CD4-positive, alpha-beta memory T cell (primary cell): ENCODE measurements around the gene KCNH4. TPM values are rescaled to one million over a fixed set of nuclear protein-coding genes. Genes with fewer than 3 reads are reported as not detected.

Experiments
- CTCF ChIA-PET: fragments of 350-600 bp; sonication (Branson Sonifier 250); formaldehyde crosslinking; loops from one replicate; lab custom pipeline; 2021; ENCODE audit warnings: inconsistent platforms; ENCODE audit not compliant: partially characterized antibody; lab: Charles Lee
- POLR2A ChIA-PET: fragments of 350-600 bp; sonication (Branson Sonifier 250); formaldehyde crosslinking; loops from one replicate; lab custom pipeline; 2021; ENCODE audit not compliant: partially characterized antibody; lab: Charles Lee
- DNase-seq, 5 donors: peaks; one replicate each; pipeline versions ENCODE4 v3.0.0 to v3.0.0-alpha.2; 2020 to 2022; ENCODE audit warnings: mixed read lengths in 1 of 5
- H3K27ac ChIP-seq: one replicate; pipeline ENCODE4 v1.7.0; 2013; ENCODE audit warnings: low read depth, low read length
- H3K27me3 ChIP-seq: 2 replicates; pipeline ENCODE4 v1.7.0; 2013; ENCODE audit warnings: mild to moderate bottlenecking, low read length, moderate library complexity; ENCODE audit not compliant: insufficient read depth
- H3K36me3 ChIP-seq: 2 replicates; pipeline ENCODE4 v1.7.0; 2013; ENCODE audit warnings: mild to moderate bottlenecking, low read length, moderate library complexity; ENCODE audit not compliant: insufficient read depth
- H3K4me1 ChIP-seq: 2 replicates; pipeline ENCODE4 v1.7.0; 2013; ENCODE audit warnings: mild to moderate bottlenecking, low read length, moderate library complexity; ENCODE audit not compliant: insufficient read depth
- H3K4me3 ChIP-seq, 2 donors: one replicate each; pipeline ENCODE4 v1.7.0; 2013; ENCODE audit warnings: low read length in 2 of 2, mild to moderate bottlenecking in 1 of 2
- H3K9me3 ChIP-seq, 2 donors: one replicate each; pipeline ENCODE4 v1.7.0; 2013; ENCODE audit warnings: low read length in 2 of 2, control low read depth in 1 of 2; ENCODE audit not compliant: control insufficient read depth in 1 of 2
- H3K27ac Mint-ChIP-seq, 7 donors: one replicate each; pipeline ENCODE4 v1.8.0; 2020 to 2021; ENCODE audit warnings: mixed read lengths in 7 of 7, mild to moderate bottlenecking in 6 of 7, inconsistent platforms in 3 of 7, moderate library complexity in 3 of 7
- H3K27me3 Mint-ChIP-seq, 2 donors: one replicate each; pipeline ENCODE4 v1.8.0; 2020 to 2021; ENCODE audit warnings: mixed read lengths in 2 of 2
- H3K36me3 Mint-ChIP-seq, 2 donors: one replicate each; pipeline ENCODE4 v1.8.0; 2020 to 2021; ENCODE audit warnings: mixed read lengths in 2 of 2, inconsistent platforms in 1 of 2, mild to moderate bottlenecking in 1 of 2
- H3K4me1 Mint-ChIP-seq, 4 donors: one replicate each; pipeline ENCODE4 v1.8.0; 2020 to 2021; ENCODE audit warnings: mixed read lengths in 4 of 4, mild to moderate bottlenecking in 1 of 4
- H3K4me3 Mint-ChIP-seq, 8 donors: one replicate each; pipeline ENCODE4 v1.8.0; 2020 to 2021; ENCODE audit warnings: mixed read lengths in 8 of 8, mild to moderate bottlenecking in 7 of 8, moderate library complexity in 6 of 8, inconsistent platforms in 3 of 8
- H3K9me3 Mint-ChIP-seq, 8 donors: one replicate each; pipeline ENCODE4 v1.8.0; 2020 to 2021; ENCODE audit warnings: mixed read lengths in 8 of 8, mild to moderate bottlenecking in 5 of 8, inconsistent platforms in 3 of 8, moderate library complexity in 1 of 8
- intact Hi-C: fragments of 100-400 bp; cut with micrococcal nuclease; formaldehyde crosslinking; loops from one replicate; pipeline ENCODE4 v1.15.1; 2023
- polyA plus RNA-seq, 2 donors: library from polyadenylated mRNA; unstranded; fragments of 300-500 nt; fragmentation: Illumina TruSeq; gene quantifications; one replicate each; pipeline ENCODE4 v1.2.3, GENCODE V29; 2021
- total RNA-seq, 2 experiments: library from RNA; stranded (reverse); gene quantifications; one replicate each; pipeline ENCODE4 v1.2.3, GENCODE V29; 2021

The KCNH4 gene
- total and polyA plus RNA-seq, 4 experiments from 2014 or later: 0.09 to 0.11 TPM; not detected in 2

DNA sequence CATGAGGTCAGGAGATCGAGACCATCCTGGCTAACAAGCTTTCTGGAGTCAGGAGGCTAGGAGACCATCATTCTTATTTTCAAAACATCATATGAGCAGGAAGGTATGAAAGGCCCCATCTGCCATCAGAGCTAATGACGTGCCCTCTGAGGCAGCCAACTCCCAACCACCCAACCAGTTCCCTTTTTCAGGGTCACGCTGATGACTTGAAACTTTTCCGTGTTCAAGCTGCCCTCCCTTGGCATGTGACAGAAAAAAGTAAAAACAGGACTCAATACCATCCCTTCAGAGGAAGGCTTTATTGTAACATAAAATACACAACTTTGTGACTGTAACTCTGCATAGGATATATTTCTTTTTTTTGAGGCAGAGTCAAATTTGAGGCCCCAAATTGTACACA lies 18.0 kb upstream of the KCNH4 start:
- no peaks in the 10 kb centered on the region for H3K9me3 ChIP-seq
- no peaks in the 10 kb centered on the region for H3K27me3 ChIP-seq
- H3K27me3 Mint-ChIP-seq: no peaks in the 10 kb centered on the region
- H3K4me1 ChIP-seq: peaks cover 7% of the 10 kb centered on the region
- H3K4me3 ChIP-seq: no peak overlapping the region
- H3K36me3 Mint-ChIP-seq: peaks cover 22 to 39% of the 10 kb centered on the region in 2 donors
- H3K9me3 Mint-ChIP-seq: peaks cover 0 to 3% (median 0%) of the 10 kb centered on the region in 8 donors
- ChIA-PET POLR2A (interaction anchor here (0.6 kb wide), 1 partner anchor 172 kb away, joined by 4 read pairs; no protein-coding TSS in a partner anchor), CTCF (interaction anchor here (1.1 to 1.8 kb wide), 2 partner anchors 15 to 113 kb away, joined by 3 to 5 read pairs; no protein-coding TSS in a partner anchor)
- DNase-seq: no peak
- no peak overlapping the region for H3K27ac Mint-ChIP-seq
- intact Hi-C loops: no loop called here
- peaks cover 33% of the 10 kb centered on the region for H3K36me3 ChIP-seq
- peaks cover 9 to 12% (median 11%) of the 10 kb centered on the region in 4 donors for H3K4me1 Mint-ChIP-seq
- H3K4me3 Mint-ChIP-seq: no peak overlapping the region
- H3K27ac ChIP-seq: no peak overlapping the region

GRCh38 chr17:42197564-42198156 lies 16.7 kb upstream of the KCNH4 start:
- Histone ChIP-seq H3K4me3 (no peak overlapping the region), H3K27ac (no peak overlapping the region), H3K9me3 (no peaks in the 10 kb centered on the region), H3K4me1 (peaks cover 20% of the 10 kb centered on the region), H3K27me3 (no peaks in the 10 kb centered on the region), H3K36me3 (peaks cover 22% of the 10 kb centered on the region)
- Mint-ChIP-seq H3K4me3 (no peak overlapping the region), H3K27me3 (no peaks in the 10 kb centered on the region), H3K9me3 (peaks cover 0 to 6% (median 0%) of the 10 kb centered on the region in 8 donors), H3K27ac (peak overlapping the region in 2 of 7 donors; percentile 57 to 64), H3K36me3 (peaks cover 15 to 29% of the 10 kb centered on the region in 2 donors), H3K4me1 (peaks cover 16 to 22% (median 19%) of the 10 kb centered on the region in 4 donors)
- CTCF ChIA-PET: interaction anchor here (0.9 kb wide), 1 partner anchor 80 kb away, joined by 3 read pairs; no protein-coding TSS in a partner anchor
- intact Hi-C loops: no loop called here
- POLR2A ChIA-PET: interaction anchor here (0.6 kb wide), 1 partner anchor 117 kb away, joined by 4 read pairs; no protein-coding TSS in a partner anchor
- DNase-seq: no peak

GRCh38 chr17:42193969-42194899 lies 13.3 kb upstream of the KCNH4 start, which contains the start of gene GHDC:
Gene GHDC (minus strand): TSS chr17:42194494. CDS start chr17:42193581, 913 bp downstream.
- H3K27ac Mint-ChIP-seq: peak within 1 kb of the TSS; percentile 60 to 95 (median 89)
- POLR2A ChIA-PET: interaction anchor here (1.0 to 4.2 kb wide), 18 partner anchors 12 to 506 kb away, joined by 3 to 50 read pairs (median 4); partner anchors contain the start of genes ACLY, CNP, DHX58 and EIF1
- peak; percentile 75 to 84 (median 76) for DNase-seq
- no peaks in the 10 kb centered on the region for H3K27me3 ChIP-seq
- H3K36me3 ChIP-seq: no peaks in the 10 kb centered on the region
- H3K27me3 Mint-ChIP-seq: no peaks in the 10 kb centered on the region
- H3K27ac ChIP-seq: peak within 1 kb of the TSS; percentile 70
- intact Hi-C loops: loop anchor here (1.0 kb wide), 2 partner anchors 10 to 39 kb away; no protein-coding TSS in a partner anchor
- peaks cover 15 to 25% (median 20%) of the 10 kb centered on the region in 4 donors for H3K4me1 Mint-ChIP-seq
- peak within 1 kb of the TSS; percentile 64 to 97 for H3K4me3 ChIP-seq
- peaks cover 0 to 5% of the 10 kb centered on the region in 2 donors for H3K36me3 Mint-ChIP-seq
- peak within 1 kb of the TSS; percentile 82 to 96 (median 93) for H3K4me3 Mint-ChIP-seq
- peaks cover 0 to 6% (median 0%) of the 10 kb centered on the region in 8 donors for H3K9me3 Mint-ChIP-seq
- no peaks in the 10 kb centered on the region for H3K9me3 ChIP-seq
- H3K4me1 ChIP-seq: peaks cover 20% of the 10 kb centered on the region
- CTCF ChIA-PET: interaction anchor here (0.7 to 2.1 kb wide), 9 partner anchors 10 to 1717 kb away, joined by 3 to 15 read pairs (median 4); partner anchors contain the start of genes HCRT and KCNH4

DNA sequence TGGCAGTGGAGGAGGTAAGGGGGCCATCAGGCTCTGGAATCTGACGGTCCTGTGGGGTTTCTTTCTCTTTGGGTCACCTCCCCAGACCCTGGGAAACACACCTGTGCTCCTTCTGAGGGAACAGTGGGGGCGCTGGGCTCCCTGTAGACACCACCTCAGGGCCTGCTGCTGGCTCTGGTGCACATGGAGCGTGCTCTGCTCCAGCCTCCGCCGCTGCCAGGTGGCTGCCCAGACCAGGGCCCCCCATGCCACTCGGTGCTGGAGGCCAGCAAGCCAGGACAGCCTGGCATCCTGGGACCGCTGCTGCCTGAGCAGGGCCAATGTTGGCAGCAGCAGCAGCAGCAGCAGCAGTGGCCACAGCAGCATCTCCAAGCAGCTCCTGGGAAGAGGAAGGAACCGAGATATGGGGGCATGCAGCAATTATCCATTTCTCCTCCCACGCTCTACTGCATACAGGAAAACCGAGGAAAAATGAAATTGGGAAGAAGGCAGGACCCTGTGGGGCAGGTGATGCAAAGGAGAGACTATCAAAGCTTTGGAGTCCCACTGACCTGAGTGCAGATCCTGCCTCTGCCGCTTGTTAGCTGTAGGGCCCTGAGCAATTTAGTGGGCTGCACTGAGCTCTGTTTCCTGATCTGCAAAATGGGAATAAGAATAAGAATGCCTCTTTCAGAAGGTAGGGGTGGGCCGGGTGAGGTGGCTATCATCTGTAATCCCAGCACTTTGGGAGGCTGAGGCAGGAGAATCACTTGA lies 12.4 kb upstream of the KCNH4 start:
- Histone ChIP-seq H3K36me3 (no peaks in the 10 kb centered on the region), H3K4me1 (peaks cover 20% of the 10 kb centered on the region), H3K27me3 (no peaks in the 10 kb centered on the region), H3K9me3 (no peaks in the 10 kb centered on the region), H3K4me3 (peak overlapping the region; percentile 64 to 97), H3K27ac (peak overlapping the region; percentile 70)
- Mint-ChIP-seq H3K27me3 (no peaks in the 10 kb centered on the region), H3K4me1 (peaks cover 12 to 25% (median 20%) of the 10 kb centered on the region in 4 donors), H3K9me3 (peaks cover 0 to 6% (median 0%) of the 10 kb centered on the region in 8 donors), H3K4me3 (peak overlapping the region; percentile 82 to 96 (median 93)), H3K36me3 (no peaks in the 10 kb centered on the region), H3K27ac (peak overlapping the region in 6 of 7 donors; percentile 60 to 95 (median 90))
- CTCF ChIA-PET: interaction anchor here (0.9 to 2.1 kb wide), 6 partner anchors 9 to 212 kb away, joined by 3 to 15 read pairs (median 4); partner anchors contain the start of genes HCRT and KCNH4
- intact Hi-C loops: no loop called here
- no peak for DNase-seq
- POLR2A ChIA-PET: interaction anchor here (1.2 to 4.2 kb wide), 14 partner anchors 11 to 505 kb away, joined by 3 to 50 read pairs (median 5); partner anchors contain the start of genes ACLY, CNP, DHX58 and EIF1

DNA sequence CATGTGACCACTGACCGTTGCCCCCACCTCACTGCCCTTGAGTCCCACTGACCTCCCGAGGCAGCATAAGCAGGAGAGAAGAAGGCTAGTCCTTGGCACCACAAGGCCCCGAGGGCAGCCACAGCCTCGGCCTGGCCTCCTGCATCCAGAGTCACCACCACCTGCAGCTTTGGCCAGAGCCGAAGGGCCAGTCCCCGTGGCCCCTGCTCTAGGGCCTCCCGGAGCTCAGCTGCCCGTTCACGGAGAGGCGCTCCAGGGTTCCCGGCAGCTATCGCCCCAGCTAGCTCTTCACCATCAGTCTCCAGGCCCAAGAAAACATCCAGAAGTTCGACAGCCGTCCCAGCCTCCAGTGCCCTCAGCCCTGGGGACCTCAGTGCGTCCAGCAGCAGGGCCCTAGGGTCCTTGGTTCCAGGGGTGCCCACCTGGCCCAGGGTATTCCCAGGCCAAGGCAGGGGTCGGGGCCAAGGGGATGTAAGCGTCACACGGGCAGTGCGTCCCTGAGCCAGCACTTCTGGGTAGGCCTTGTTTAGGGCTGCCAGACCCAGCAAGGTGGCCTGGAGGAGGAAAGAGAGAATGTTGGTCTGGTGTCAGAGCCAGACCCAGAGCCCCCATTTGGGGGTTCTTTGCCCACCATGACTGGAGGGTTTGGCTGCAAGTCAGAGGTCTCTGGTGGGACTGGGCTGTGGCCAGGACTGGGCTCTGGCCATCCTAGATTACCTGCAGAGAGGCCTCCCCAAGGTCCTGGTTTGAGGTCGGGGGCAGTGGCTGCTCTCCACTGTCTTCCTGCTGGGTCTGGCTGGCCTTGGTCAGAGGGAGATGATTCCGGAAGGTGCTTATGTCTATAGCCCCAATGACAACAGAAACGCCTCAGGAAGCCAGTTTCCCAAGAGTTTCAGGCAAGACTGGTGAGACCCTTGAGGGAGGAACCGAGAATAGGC lies 11.5 kb upstream of the KCNH4 start:
- H3K4me3 Mint-ChIP-seq: peak overlapping the region in 7 of 8 donors; percentile 31 to 95 (median 45)
- H3K4me1 ChIP-seq: peaks cover 20% of the 10 kb centered on the region
- no peak for DNase-seq
- H3K27ac ChIP-seq: no peak overlapping the region
- CTCF ChIA-PET: interaction anchor here (1.0 kb wide), 1 partner anchor 11 kb away, joined by 3 read pairs; the partner anchor contains the start of gene KCNH4
- no peaks in the 10 kb centered on the region for H3K27me3 ChIP-seq
- POLR2A ChIA-PET: interaction anchor here (1.0 to 4.2 kb wide), 4 partner anchors 10 to 83 kb away, joined by 4 to 50 read pairs (median 17); partner anchors contain the start of genes HCRT, KCNH4 and STAT5B
- intact Hi-C loops: no loop called here
- H3K27ac Mint-ChIP-seq: peak overlapping the region in 1 of 7 donors; percentile 7
- H3K36me3 ChIP-seq: no peaks in the 10 kb centered on the region
- peaks cover 0 to 6% (median 0%) of the 10 kb centered on the region in 8 donors for H3K9me3 Mint-ChIP-seq
- no peaks in the 10 kb centered on the region for H3K9me3 ChIP-seq
- H3K27me3 Mint-ChIP-seq: no peaks in the 10 kb centered on the region
- H3K4me3 ChIP-seq: no peak overlapping the region
- H3K4me1 Mint-ChIP-seq: peaks cover 11 to 25% (median 20%) of the 10 kb centered on the region in 4 donors
- no peaks in the 10 kb centered on the region for H3K36me3 Mint-ChIP-seq
